Fibroblast of lung (primary cell): ENCODE data around the gene POU2F1.

Experiments used
- EZH2 ChIP-seq: IDR thresholded peaks from 2 replicates; pipeline ENCODE4 v1.5.1; 2012; ENCODE audit warnings: low read length, control low read depth, mild to moderate bottlenecking; ENCODE audit errors: missing control alignments
- TF ChIP-seq, protein P1 (sequence below), 2 donors: IDR thresholded peaks in 1 of 2; conservative IDR thresholded peaks in 1 of 2; 1 replicate in 1 of 2; 2 replicates in 1 of 2; pipeline ENCODE4 v1.5.1; 2011 to 2012; ENCODE audit warnings: low read length in 2 of 2, control low read depth in 1 of 2, inconsistent platforms in 1 of 2, low read depth in 1 of 2, mild to moderate bottlenecking in 1 of 2

DNA sequence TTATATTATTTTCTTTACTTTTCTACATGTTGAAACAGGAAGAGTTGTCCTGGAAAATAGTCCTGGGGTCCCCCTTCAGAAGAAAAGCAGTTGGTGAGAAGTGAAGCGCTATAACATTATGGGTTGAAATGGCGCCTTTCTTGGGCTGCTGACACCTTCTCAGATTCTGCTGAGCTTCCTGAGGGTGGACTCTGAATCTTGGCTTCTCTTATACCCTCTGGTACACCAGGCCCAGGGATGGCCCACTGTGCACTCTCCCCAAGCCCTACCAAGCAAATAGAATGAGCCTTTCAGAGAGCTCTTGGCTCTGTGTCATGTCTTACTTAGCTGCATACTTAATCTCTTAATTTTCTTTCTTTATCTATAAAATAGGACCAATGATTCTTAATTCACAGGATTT, 255.4 kb downstream of the POU2F1 start:
- TF ChIP-seq, protein P1, sequence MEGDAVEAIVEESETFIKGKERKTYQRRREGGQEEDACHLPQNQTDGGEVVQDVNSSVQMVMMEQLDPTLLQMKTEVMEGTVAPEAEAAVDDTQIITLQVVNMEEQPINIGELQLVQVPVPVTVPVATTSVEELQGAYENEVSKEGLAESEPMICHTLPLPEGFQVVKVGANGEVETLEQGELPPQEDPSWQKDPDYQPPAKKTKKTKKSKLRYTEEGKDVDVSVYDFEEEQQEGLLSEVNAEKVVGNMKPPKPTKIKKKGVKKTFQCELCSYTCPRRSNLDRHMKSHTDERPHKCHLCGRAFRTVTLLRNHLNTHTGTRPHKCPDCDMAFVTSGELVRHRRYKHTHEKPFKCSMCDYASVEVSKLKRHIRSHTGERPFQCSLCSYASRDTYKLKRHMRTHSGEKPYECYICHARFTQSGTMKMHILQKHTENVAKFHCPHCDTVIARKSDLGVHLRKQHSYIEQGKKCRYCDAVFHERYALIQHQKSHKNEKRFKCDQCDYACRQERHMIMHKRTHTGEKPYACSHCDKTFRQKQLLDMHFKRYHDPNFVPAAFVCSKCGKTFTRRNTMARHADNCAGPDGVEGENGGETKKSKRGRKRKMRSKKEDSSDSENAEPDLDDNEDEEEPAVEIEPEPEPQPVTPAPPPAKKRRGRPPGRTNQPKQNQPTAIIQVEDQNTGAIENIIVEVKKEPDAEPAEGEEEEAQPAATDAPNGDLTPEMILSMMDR (conservative IDR thresholded peaks at IDR 0.05 in 1 of 2, IDR thresholded peaks at IDR 0.05 in 1 of 2; ENCODE audit: low read depth in 1 of 2, low read length in 2 of 2), result no peak
- TF ChIP-seq EZH2, result no peak
